Motor neuron (in vitro differentiated cells): ENCODE data around the gene TMPRSS9. TPM values are rescaled to one million over a fixed set of nuclear protein-coding genes. Genes with fewer than 3 reads are reported as not detected.
"Not testable (repeated sequence)": the region's sequence is repeated elsewhere in the genome, so short reads cannot be mapped to it uniquely, and the experiment has no call there.

Source experiments
- ATAC-seq, 8 experiments: fragments of 200-7000 bp; cut with Tn5 transposase; replicated peaks in 6 of 8; 2 replicates each; pipeline ENCODE4 v1.8.0; 2021; ENCODE audit warnings: mild to moderate bottlenecking in 8 of 8, moderate library complexity in 8 of 8
- H3K27ac ChIP-seq, 2 donors: fragments of 250-450 bp; sonication (Bioruptor Pico); 2 replicates each; pipeline ENCODE4 v1.9.0; 2021; ENCODE audit warnings: antibody characterized with exemption in 2 of 2, mild to moderate bottlenecking in 2 of 2, moderate library complexity in 1 of 2
- H3K4me1 ChIP-seq, 2 donors: fragments of 250-450 bp; sonication (Bioruptor Pico); replicated peaks in 1 of 2; 2 replicates each; pipeline ENCODE4 v1.6.1; 2021; ENCODE audit warnings: antibody characterized with exemption in 2 of 2, mild to moderate bottlenecking in 2 of 2, moderate library complexity in 1 of 2
- H3K4me3 ChIP-seq, 5 donors: fragments of 250-450 bp; sonication (Bioruptor Pico); 2 replicates each; pipeline ENCODE4 v1.9.0; 2021; ENCODE audit warnings: antibody characterized with exemption in 5 of 5, mild to moderate bottlenecking in 5 of 5, moderate library complexity in 4 of 5
- WGBS, 10 experiments: fragments of 450-650 bp; shearing (Covaris generic); methylation state at CpG; one replicate each; pipeline ENCODE4 v1.0.0; 2022; 5-methylcytosine and 5-hydroxymethylcytosine counted together
- in situ Hi-C, 9 experiments: fragments of 400-800 bp; cut with MboI; loops; one replicate each; pipeline ENCODE4 v1.15.0; 2021; ENCODE audit warnings: low sequenced_read_pairs in 9 of 9, low pct_unique_long_range_greater_than_20kb in 2 of 9; ENCODE audit not compliant: unreplicated experiment in 9 of 9
- total RNA-seq, 8 experiments: library from RNA; unstranded; fragments of 300-600 nt; gene quantifications; 2 replicates each; pipeline versions ENCODE4 v1.2.3 to v1.2.4, GENCODE V29; 2022

TMPRSS9 gene
- total RNA-seq, 8 experiments from 2014 or later = 0.33 to 4.1 (median 0.56) TPM; not detected in 1

DNA sequence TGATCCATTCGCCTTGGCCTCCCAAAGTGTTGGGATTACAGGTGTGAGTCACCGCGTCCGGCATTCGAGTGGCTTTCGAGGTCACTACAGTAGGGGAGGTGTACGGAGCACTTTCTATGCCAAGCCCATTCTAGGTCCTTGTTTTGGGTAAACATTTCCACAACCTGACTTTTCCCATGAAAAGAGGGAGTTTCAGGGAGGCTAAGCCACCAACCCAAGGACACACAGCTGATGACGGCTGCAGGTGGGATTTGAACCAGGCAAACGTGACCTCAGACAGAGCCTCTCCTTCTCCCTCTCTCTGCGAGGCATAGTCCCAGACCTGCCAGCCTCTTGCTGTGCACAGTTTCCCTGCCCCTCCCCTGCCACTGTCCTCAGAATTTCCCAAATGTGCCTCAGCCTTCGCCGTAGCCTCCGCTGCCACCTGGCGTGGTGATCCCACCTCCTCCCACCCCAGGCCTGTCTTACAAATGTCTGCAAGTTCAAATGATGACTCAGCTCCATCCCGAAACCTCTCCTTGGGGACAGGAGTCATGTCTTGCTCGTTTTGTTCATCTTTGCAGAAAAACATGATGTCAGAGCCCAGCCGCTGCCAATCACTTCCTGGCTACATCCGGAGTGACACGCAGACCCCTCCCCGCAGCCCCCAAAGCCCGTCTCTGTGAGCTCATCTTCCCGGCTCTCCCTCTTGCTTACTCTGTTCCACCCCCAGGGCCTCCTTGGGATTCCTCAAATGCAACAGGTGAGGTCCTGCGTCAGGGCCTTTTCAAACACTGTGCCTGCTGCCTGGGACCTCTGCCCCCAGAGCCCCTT, 109.2 kb downstream of the TMPRSS9 start:
- WGBS, 10 experiments = 18 to 100% (median 39%) methylated on average over 1 to 10 of the region's 23 CpGs; no CpG with 5 or more reads in 4 of the 10 experiments
- peak in 7 of 8 experiments; percentile 42 to 91 (median 84) for ATAC-seq
- Histone ChIP-seq H3K27ac (peak overlapping the region in 1 of 2 donors; percentile 30), H3K4me1 (peaks cover 0 to 4% of the 10 kb centered on the region in 2 donors), H3K4me3 (no peak overlapping the region)
- in situ Hi-C loops = loop anchor here in 2 of 9 experiments (10.0 to 25.0 kb wide), 2 partner anchors 118 to 145 kb away; no protein-coding TSS in a partner anchor

GRCh38 chr19:2469915-2470200, 109.8 kb downstream of the TMPRSS9 start:
- in situ Hi-C loops = loop anchor here in 5 of 9 experiments (10.0 to 25.0 kb wide), 3 partner anchors 117 to 145 kb away; no protein-coding TSS in a partner anchor
- peak overlapping the region in 1 of 2 donors; percentile 30 for H3K27ac ChIP-seq
- WGBS, 10 experiments = 0 to 100% (median 95%) methylated on average over 1 to 4 of the region's 8 CpGs; no CpG with 5 or more reads in 5 of the 10 experiments
- ATAC-seq, H3K4me1 ChIP-seq, H3K4me3 ChIP-seq: not testable (repeated sequence)

DNA sequence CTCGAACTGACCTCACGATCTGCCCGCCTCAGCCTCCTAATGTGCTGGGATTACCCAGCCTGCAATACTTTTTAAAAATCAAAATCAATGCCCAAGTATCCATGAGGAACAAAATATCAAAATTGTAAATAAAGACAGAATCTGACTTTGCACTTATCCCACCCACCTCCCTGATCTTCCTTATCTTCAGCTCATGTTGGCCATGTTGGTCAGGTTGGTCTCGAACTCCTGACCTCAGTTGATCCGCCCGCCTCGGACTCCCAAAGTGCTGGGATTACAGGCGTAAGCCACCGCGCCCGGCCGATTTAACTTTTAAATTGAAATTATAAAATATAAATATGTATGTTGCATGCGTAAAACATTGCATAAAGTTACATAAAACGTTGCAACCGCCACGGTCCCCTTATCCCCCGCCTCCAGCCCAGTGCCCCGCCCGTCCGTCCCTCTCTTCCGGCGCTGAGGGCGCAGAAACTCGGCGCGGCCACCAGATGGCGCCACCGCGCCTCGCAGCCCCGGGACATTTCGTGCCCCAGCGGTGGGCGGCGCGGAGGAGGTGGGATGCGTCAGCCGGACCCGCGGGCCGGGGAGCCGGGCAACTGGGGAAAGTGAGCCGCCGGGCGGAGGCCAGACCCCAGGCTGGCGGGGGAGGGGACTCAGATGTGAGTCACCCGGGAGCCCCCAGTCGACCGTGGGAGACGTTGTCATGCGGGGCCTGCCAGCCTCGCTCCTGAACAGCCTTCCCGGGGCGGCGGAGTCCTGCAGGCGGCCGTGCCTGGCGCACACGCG, 114.4 kb downstream of the TMPRSS9 start:
- WGBS, 10 experiments = 0 to 89% (median 32%) methylated on average over 1 to 13 of the region's 60 CpGs; no CpG with 5 or more reads in 2 of the 10 experiments
- in situ Hi-C loops = loop anchor here in 6 of 9 experiments (10.0 to 25.0 kb wide), 4 partner anchors 113 to 140 kb away; no protein-coding TSS in a partner anchor
- peaks cover 8 to 23% of the 10 kb centered on the region in 2 donors for H3K4me1 ChIP-seq

DNA sequence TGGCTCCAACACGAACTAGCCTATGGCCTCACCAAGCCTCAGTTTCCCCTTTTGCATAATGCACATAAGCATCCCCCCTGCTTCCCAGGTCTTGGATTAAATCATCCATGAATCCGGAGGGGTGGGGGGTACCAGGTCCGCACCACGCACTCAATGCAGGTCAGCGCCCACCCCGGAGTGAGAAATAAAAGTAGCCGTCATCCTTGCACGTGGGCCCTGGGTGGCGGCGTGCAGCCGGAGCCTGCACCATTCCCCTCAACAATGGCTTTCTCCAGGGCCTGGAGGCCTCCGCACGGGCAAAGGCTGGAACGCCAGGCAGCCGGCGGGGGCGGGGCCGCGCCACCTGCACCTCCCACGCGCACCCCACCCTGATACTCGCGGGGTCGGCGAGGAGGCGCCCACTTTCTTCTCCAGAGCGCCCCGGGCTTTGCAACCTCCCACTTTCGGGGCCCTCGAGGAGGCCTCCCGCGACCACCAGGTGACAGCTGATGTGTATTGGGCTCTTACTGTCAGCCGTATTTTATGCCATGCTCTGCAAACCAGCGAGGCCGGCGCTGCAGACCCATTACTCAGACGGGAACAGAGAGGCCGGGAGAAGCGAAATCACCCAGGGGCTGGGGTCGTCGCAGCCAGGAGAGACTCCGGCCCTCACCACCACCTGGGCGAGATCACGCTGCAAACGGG, 115.1 kb downstream of the TMPRSS9 start:
- in situ Hi-C loops = loop anchor here in 5 of 9 experiments (10.0 to 25.0 kb wide), 4 partner anchors 112 to 140 kb away; no protein-coding TSS in a partner anchor
- peak overlapping the region; percentile 27 to 95 (median 55) for H3K4me3 ChIP-seq
- ATAC-seq = peak in 7 of 8 experiments; percentile 1 to 62 (median 42)
- H3K4me1 ChIP-seq = peaks cover 8 to 23% of the 10 kb centered on the region in 2 donors
- WGBS, 10 experiments = 0 to 3% (median 1%) methylated on average over 3 to 14 of the region's 45 CpGs; no CpG with 5 or more reads in 5 of the 10 experiments
- peak overlapping the region in 1 of 2 donors; percentile 5 for H3K27ac ChIP-seq

More for the DNA sequence above, 114.4 kb downstream of the TMPRSS9 start:
- H3K27ac ChIP-seq = peak overlapping the region in 1 of 2 donors; percentile 5
- peak overlapping the region in 4 of 5 donors; percentile 6 to 95 (median 74) for H3K4me3 ChIP-seq
- peak; percentile 4 to 69 (median 57) for ATAC-seq

Other genes starting within 250 kb of the TMPRSS9 start
- gene AP3D1, start 208.7 kb upstream of the TMPRSS9 start, total RNA-seq = 100 to 1,000 TPM in 2 of 8 experiments, 10 to 100 TPM in 6; 59.6 to 122 (median 78.8) TPM
- gene DOT1L, start 196.3 kb upstream of the TMPRSS9 start, total RNA-seq = 10 to 100 TPM in 5 of 8 experiments, 1 to 10 TPM in 3; 3.4 to 27.9 (median 13.7) TPM
- 10 to 100 TPM; 45.2 to 86.4 (median 52.2) TPM for gene PLEKHJ1, start 123.9 kb upstream of the TMPRSS9 start, total RNA-seq
- gene SF3A2, start 123.4 kb upstream of the TMPRSS9 start, total RNA-seq = 10 to 100 TPM; 13.1 to 72.6 (median 49.9) TPM
- gene AMH, start 110.9 kb upstream of the TMPRSS9 start, total RNA-seq = 1 to 10 TPM in 6 of 8 experiments, under 1 TPM in 2; 0.36 to 4.1 (median 2.0) TPM
- gene JSRP1, start 103.8 kb upstream of the TMPRSS9 start, total RNA-seq = 1 to 10 TPM in 5 of 8 experiments, under 1 TPM in 3; 0.43 to 2.0 (median 1.1) TPM
- 1 to 10 TPM in 1 of 8 experiments, under 1 TPM in 7; 0.15 to 1.3 (median 0.52) TPM for gene PEAK3, start 78.1 kb upstream of the TMPRSS9 start, total RNA-seq
- gene LINGO3, start 52.1 kb upstream of the TMPRSS9 start, total RNA-seq = 1 to 10 TPM in 1 of 8 experiments, under 1 TPM in 4, not detected in 3; 0.27 to 1.4 (median 0.35) TPM
- 100 to 1,000 TPM; 143 to 444 (median 296) TPM for gene LSM7, start 31.7 kb upstream of the TMPRSS9 start, total RNA-seq
- gene SPPL2B, start 31.6 kb upstream of the TMPRSS9 start, total RNA-seq = 10 to 100 TPM; 22.2 to 77.9 (median 36.5) TPM
- gene TIMM13, start 67.3 kb downstream of the TMPRSS9 start, total RNA-seq = 100 to 1,000 TPM in 2 of 8 experiments, 10 to 100 TPM in 6; 51.8 to 145 (median 85.3) TPM
- gene LMNB2, start 96.7 kb downstream of the TMPRSS9 start, total RNA-seq = 100 to 1,000 TPM in 2 of 8 experiments, 10 to 100 TPM in 6; 29.7 to 100 (median 36.7) TPM
- gene GADD45B, start 115.9 kb downstream of the TMPRSS9 start, total RNA-seq = 10 to 100 TPM in 7 of 8 experiments, 1 to 10 TPM in 1; 9.4 to 80.4 (median 20.8) TPM